Islet precursor cell (in vitro differentiated cells): Measurements from ENCODE around the gene ACTR1A.

Experiments used
- DNase-seq: peaks from one replicate; pipeline ENCODE4 v3.0.0-alpha.2; 2018

The ACTR1A gene

GRCh38 chr10:102480396-102480795 is 22.1 kb downstream of the ACTR1A start:
- DNase-seq: no peak

GRCh38 chr10:102479651-102480050 is 22.9 kb downstream of the ACTR1A start:
- DNase-seq: no peak

GRCh38 chr10:102476466-102477141 is 25.9 kb downstream of the ACTR1A start:
- DNase-seq: no peak

GRCh38 chr10:102475451-102476040 is 27.0 kb downstream of the ACTR1A start:
- no peak for DNase-seq

- no peak for DNase-seq
These were observed 28.8 kb downstream of the ACTR1A start for GRCh38 chr10:102473445-102474331.

GRCh38 chr10:102470579-102471546 is 31.6 kb downstream of the ACTR1A start:
- no peak for DNase-seq

- DNase-seq: no peak
These were observed 33.8 kb downstream of the ACTR1A start for GRCh38 chr10:102468683-102469082.

- no peak for DNase-seq
These were observed 34.5 kb downstream of the ACTR1A start for GRCh38 chr10:102467971-102468438.

- DNase-seq: no peak
These were observed 35.2 kb downstream of the ACTR1A start for GRCh38 chr10:102467318-102467717.

GRCh38 chr10:102465466-102465865 is 37.0 kb downstream of the ACTR1A start:
- peak; percentile 50 for DNase-seq

GRCh38 chr10:102463983-102464382 is 38.5 kb downstream of the ACTR1A start:
- peak; percentile 49 for DNase-seq

GRCh38 chr10:102462512-102463054 is 39.9 kb downstream of the ACTR1A start:
- no peak for DNase-seq

GRCh38 chr10:102461187-102462054 is 41.1 kb downstream of the ACTR1A start:
- peak; percentile 96 for DNase-seq

- no peak for DNase-seq
These were observed 41.7 kb downstream of the ACTR1A start for GRCh38 chr10:102460836-102461186.

GRCh38 chr10:102458656-102459055 is 43.9 kb downstream of the ACTR1A start:
- no peak for DNase-seq

GRCh38 chr10:102457591-102458150 is 44.8 kb downstream of the ACTR1A start:
- no peak for DNase-seq

- peak; percentile 87 for DNase-seq
These were observed 46.5 kb downstream of the ACTR1A start for GRCh38 chr10:102455893-102456471.

- peak; percentile 63 for DNase-seq
These were observed 47.6 kb downstream of the ACTR1A start for GRCh38 chr10:102454662-102455487.

- DNase-seq: peak; percentile 47
These were observed 49.0 kb downstream of the ACTR1A start for GRCh38 chr10:102453502-102453901.
